IMR-90 (cell line): Measurements from ENCODE around the gene DOK6. TPM values are rescaled to one million over a fixed set of nuclear protein-coding genes. Genes with fewer than 3 reads are reported as not detected.

Experiments used
- ATAC-seq: fragments of 200-7000 bp; cut with Tn5 transposase; 2 replicates; pipeline ENCODE4 v1.9.1; 2020; ENCODE audit warnings: low read depth, mild to moderate bottlenecking, moderate library complexity
- BruUV-seq: library from RNA; stranded (reverse); fragments of 400-500 nt; replicated peaks from 2 replicates; lab custom pipeline; 2021; lab: Mats Ljungman, UMichigan
- CTCF ChIA-PET: fragments of 300-600 bp; formaldehyde crosslinking; extraction: SDS; loops from one replicate; lab custom pipeline; 2021; ENCODE audit warnings: antibody characterized with exemption; lab: Yijun Ruan, JAX
- POLR2A ChIA-PET: fragments of 300-600 bp; sonication (Branson Sonifier 250); formaldehyde crosslinking; loops from one replicate; lab custom pipeline; 2022; ENCODE audit warnings: antibody characterized with exemption; ENCODE audit not compliant: unreplicated experiment; lab: Charles Lee
- DNase-seq: peaks from one replicate; pipeline ENCODE4 v3.0.0; 2013
- H2AFZ ChIP-seq: replicated peaks from 2 replicates; pipeline ENCODE3; 2013; ENCODE audit warnings: low read length, mild to moderate bottlenecking; ENCODE audit not compliant: poor library complexity
- H2AK5ac ChIP-seq: 2 replicates; pipeline ENCODE4 v1.6.1; 2013; ENCODE audit warnings: low read depth, low read length, inconsistent platforms
- H2AK9ac ChIP-seq: replicated peaks from 2 replicates; pipeline ENCODE3; 2013; ENCODE audit warnings: mild to moderate bottlenecking, low read depth, low read length, moderate library complexity; ENCODE audit not compliant: poor library complexity
- H2BK120ac ChIP-seq: 2 replicates; pipeline ENCODE4 v1.6.1; 2013; ENCODE audit warnings: low read depth, low read length, inconsistent platforms
- H2BK15ac ChIP-seq: 3 replicates; pipeline ENCODE4 v1.6.1; 2013; ENCODE audit warnings: low read depth, low read length, inconsistent platforms
- H2BK20ac ChIP-seq: 2 replicates; pipeline ENCODE4 v1.6.1; 2013; ENCODE audit warnings: low read depth, mild to moderate bottlenecking, inconsistent platforms, low read length, moderate library complexity
- H2BK5ac ChIP-seq: 2 replicates; pipeline ENCODE4 v1.6.1; 2013; ENCODE audit warnings: mild to moderate bottlenecking, low read depth, low read length, inconsistent platforms; ENCODE audit not compliant: poor library complexity, severe bottlenecking
- H3K14ac ChIP-seq: replicated peaks from 2 replicates; pipeline ENCODE4 v1.6.1; 2013; ENCODE audit warnings: low read depth, low read length, inconsistent platforms
- H3K18ac ChIP-seq: 2 replicates; pipeline ENCODE4 v1.6.1; 2013; ENCODE audit warnings: low read depth, low read length, control low read depth
- H3K23ac ChIP-seq: 2 replicates; pipeline ENCODE4 v1.6.1; 2013; ENCODE audit warnings: low read depth, low read length, inconsistent platforms
- H3K27ac ChIP-seq: 2 replicates; pipeline ENCODE4 v1.5.1; 2013; ENCODE audit warnings: mild to moderate bottlenecking, control low read depth, low read length; ENCODE audit not compliant: insufficient read depth
- H3K27me3 ChIP-seq: 2 replicates; pipeline ENCODE4 v1.6.1; 2013; ENCODE audit warnings: low read length; ENCODE audit not compliant: control insufficient read depth, insufficient read depth
- H3K36me3 ChIP-seq: 2 replicates; pipeline ENCODE4 v1.6.1; 2013; ENCODE audit warnings: low read length, mixed read lengths; ENCODE audit not compliant: control insufficient read depth, insufficient read depth
- H3K4ac ChIP-seq: 2 replicates; pipeline ENCODE4 v1.6.1; 2013; ENCODE audit warnings: low read depth, low read length, inconsistent platforms
- H3K4me1 ChIP-seq: 2 replicates; pipeline ENCODE4 v1.6.1; 2013; ENCODE audit warnings: low read length, mixed read lengths; ENCODE audit not compliant: control insufficient read depth, insufficient read depth
- H3K4me2 ChIP-seq: 2 replicates; pipeline ENCODE4 v1.6.1; 2013; ENCODE audit warnings: low read depth, mild to moderate bottlenecking, control low read depth, low read length, moderate library complexity
- H3K4me3 ChIP-seq: 2 replicates; pipeline ENCODE4 v1.5.1; 2013; ENCODE audit warnings: low read depth, mild to moderate bottlenecking, control low read depth, low read length, moderate library complexity; ENCODE audit not compliant: insufficient read depth
- H3K56ac ChIP-seq: 2 replicates; pipeline ENCODE4 v1.6.1; 2013; ENCODE audit warnings: low read length, inconsistent platforms; ENCODE audit not compliant: insufficient read depth; ENCODE audit errors: extremely low read depth
- H3K79me1 ChIP-seq, 2 experiments: 2 replicates each; pipeline ENCODE4 v1.6.1; 2013; ENCODE audit warnings: low read length in 2 of 2, inconsistent platforms in 1 of 2, low read depth in 1 of 2
- H3K9ac ChIP-seq: 2 replicates; pipeline ENCODE4 v1.6.1; 2013; ENCODE audit warnings: low read depth, low read length, control low read depth
- H3K9me1 ChIP-seq: 2 replicates; pipeline ENCODE4 v1.6.1; 2013; ENCODE audit warnings: low read length, inconsistent platforms; ENCODE audit not compliant: insufficient read depth
- H3K9me3 ChIP-seq: 2 replicates; pipeline ENCODE4 v1.6.1; 2013; ENCODE audit warnings: low read length; ENCODE audit not compliant: control insufficient read depth, insufficient read depth
- H4K20me1 ChIP-seq: 2 replicates; pipeline ENCODE4 v1.6.1; 2013; ENCODE audit warnings: low read length, inconsistent platforms; ENCODE audit not compliant: insufficient read depth
- H4K5ac ChIP-seq: 2 replicates; pipeline ENCODE4 v1.6.1; 2013; ENCODE audit warnings: mild to moderate bottlenecking, low read depth, low read length, control low read depth
- H4K8ac ChIP-seq, 2 experiments: 2 replicates each; pipeline ENCODE4 v1.6.1; 2013; ENCODE audit warnings: low read depth in 2 of 2, low read length in 2 of 2, control low read depth in 1 of 2, inconsistent platforms in 1 of 2
- H4K91ac ChIP-seq: 2 replicates; pipeline ENCODE4 v1.6.1; 2013; ENCODE audit warnings: low read depth, low read length, inconsistent platforms; ENCODE audit not compliant: insufficient read depth
- MAFK ChIP-seq: IDR thresholded peaks from 2 replicates; pipeline ENCODE4 v1.6.1; 2012; ENCODE audit warnings: low read depth, low read length, improper control_type of control experiment
- MAZ ChIP-seq: IDR thresholded peaks from 2 replicates; pipeline ENCODE4 v1.6.1; 2012; ENCODE audit warnings: low read depth, mild to moderate bottlenecking, low read length, improper control_type of control experiment, moderate library complexity, borderline replicate concordance
- NFE2L2 ChIP-seq: fragments of 150-350 bp; IDR thresholded peaks from 2 replicates; pipeline ENCODE4 v1.6.1; 2016; ENCODE audit warnings: low read depth, mild to moderate bottlenecking, low read length
- RCOR1 ChIP-seq: IDR thresholded peaks from 2 replicates; pipeline ENCODE4 v1.6.1; 2012; ENCODE audit warnings: mild to moderate bottlenecking, low read length, improper control_type of control experiment; ENCODE audit not compliant: insufficient replicate concordance
- SMC3 ChIP-seq: fragments of 150-350 bp; IDR thresholded peaks from 2 replicates; pipeline ENCODE4 v1.6.1; 2016; ENCODE audit warnings: low read depth, mild to moderate bottlenecking, antibody characterized with exemption, low read length, moderate library complexity
- WGBS, 2 experiments: methylation state at CpG; one replicate each; pipeline versions ENCODE4 v1.1.5 to v1.1.7; 2013; ENCODE audit warnings: missing lambda C conversion rate in 2 of 2; ENCODE audit not compliant: insufficient read length in 1 of 2; ENCODE audit errors: extremely low coverage in 2 of 2; 5-methylcytosine and 5-hydroxymethylcytosine counted together
- dilution Hi-C: fragments of 300-500 bp; cut with HindIII; formaldehyde crosslinking; loops from one replicate; pipeline ENCODE4 v1.14.3; 2018; ENCODE audit warnings: low sequenced_read_pairs; ENCODE audit not compliant: unreplicated experiment
- in situ Hi-C: fragments of 300-500 bp; cut with MboI; formaldehyde crosslinking; loops from 3 replicates; pipeline ENCODE4 v1.14.3; 2019; ENCODE audit warnings: low sequenced_read_pairs, inconsistent platforms, mixed read lengths
- intact Hi-C: fragments of 100-400 bp; cut with micrococcal nuclease; formaldehyde crosslinking; loops from 2 replicates; pipeline ENCODE4 v1.10.0; 2022
- polyA plus RNA-seq, 3 experiments: library from polyadenylated mRNA; depleted of rRNA; stranded (reverse); fragments of >200 nt; gene quantifications; 2 replicates each; pipeline ENCODE4 v1.2.3, GENCODE V29; 2012; ENCODE audit warnings: low replicate concordance in 1 of 3
- total RNA-seq: library from RNA; depleted of rRNA; stranded (reverse); fragments of >200 nt; gene quantifications from 2 replicates; pipeline ENCODE4 v1.2.3, GENCODE V29; 2012

The DOK6 gene
- total and polyA plus RNA-seq, 2 of the 4 experiments (the other 2 are of a cell fraction), result 1.9 to 2.7 TPM

DNA sequence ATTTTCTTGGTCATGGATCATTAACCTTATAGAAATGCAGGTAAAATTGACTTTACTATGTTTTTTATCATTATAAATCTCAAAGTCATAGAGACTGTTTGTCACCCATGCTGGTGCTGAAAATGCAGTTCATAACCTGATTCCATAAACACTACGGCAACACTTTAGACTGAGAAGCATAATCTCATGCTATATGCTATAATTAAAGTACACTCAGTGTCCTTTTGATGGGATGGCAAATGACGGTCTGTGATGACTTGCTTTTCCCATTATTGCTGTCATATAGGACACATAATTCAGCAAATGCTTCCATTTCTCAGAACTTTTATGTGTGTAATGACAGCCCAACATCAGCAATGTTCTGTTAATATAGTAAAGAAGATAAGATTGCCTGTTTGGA, 384.1 kb downstream of the DOK6 start:
- no peak overlapping the region for H3K18ac ChIP-seq
- H3K27me3 ChIP-seq, result no peaks in the 10 kb centered on the region
- H2BK5ac ChIP-seq, result no peak overlapping the region
- H3K4ac ChIP-seq, result no peak overlapping the region
- H3K14ac ChIP-seq, result no peak overlapping the region
- H2BK15ac ChIP-seq, result 0 out of 3 replicates have a peak overlapping the region, but pooled peaks have one; percentile 20
- no peak overlapping the region for H3K27ac ChIP-seq
- ChIA-PET POLR2A (no interaction called here), CTCF (no interaction called here)
- no peaks in the 10 kb centered on the region for H3K36me3 ChIP-seq
- no peak for ATAC-seq
- in situ Hi-C loops (no loop called here), dilution Hi-C loops (no loop called here), intact Hi-C loops (loop anchor here (10.0 kb wide), 2 partner anchors 290 to 940 kb away; no protein-coding TSS in a partner anchor)
- H4K20me1 ChIP-seq, result no peaks in the 10 kb centered on the region
- no CpG with 5 or more reads among the region's 2 CpGs for WGBS, 2 experiments
- no peak overlapping the region for H2BK20ac ChIP-seq
- H2AK9ac ChIP-seq, result no peak overlapping the region
- H3K23ac ChIP-seq, result no peak overlapping the region
- H3K4me3 ChIP-seq, result no peak overlapping the region
- no peak overlapping the region for H3K9ac ChIP-seq
- no peak overlapping the region for H2AK5ac ChIP-seq
- no peak overlapping the region for H4K5ac ChIP-seq
- H3K9me3 ChIP-seq, result no peaks in the 10 kb centered on the region
- no peaks in the 10 kb centered on the region for H3K79me1 ChIP-seq
- no peak for TF ChIP-seq NFE2L2
- TF ChIP-seq MAFK, result no peak
- no peak for TF ChIP-seq MAZ
- TF ChIP-seq RCOR1, result no peak
- no peak for TF ChIP-seq SMC3
- no peaks in the 10 kb centered on the region for H3K9me1 ChIP-seq
- no peak overlapping the region for H2BK120ac ChIP-seq
- H3K4me1 ChIP-seq, result peaks cover 7% of the 10 kb centered on the region; the same call in 1 of the 2 replicates
- BruUV-seq, result no TSS peak
- no peak overlapping the region for H4K91ac ChIP-seq
- no peak overlapping the region for H3K4me2 ChIP-seq
- H4K8ac ChIP-seq, result no peak overlapping the region
- no peak for DNase-seq
- H2AFZ ChIP-seq, result no peak overlapping the region
- no peak overlapping the region for H3K56ac ChIP-seq
